PC-3 (cell line): ENCODE data around the gene NKAPD1. TPM values are rescaled to one million over a fixed set of nuclear protein-coding genes. Genes with fewer than 3 reads are reported as not detected.

Experiments used
- ATAC-seq: fragments of 200-7000 bp; cut with Tn5 transposase; 2 replicates; pipeline ENCODE4 v1.9.1; 2020; ENCODE audit warnings: mild to moderate bottlenecking, moderate library complexity
- BruUV-seq: library from RNA; stranded (reverse); fragments of 400-500 nt; replicated peaks from 2 replicates; lab custom pipeline; 2021; lab: Mats Ljungman, UMichigan
- CTCF ChIA-PET: fragments of 300-600 bp; sonication (Branson Sonifier 250); formaldehyde crosslinking; loops from one replicate; lab custom pipeline; 2022; ENCODE audit warnings: antibody characterized with exemption; lab: Charles Lee
- POLR2A ChIA-PET: fragments of 300-600 bp; sonication (Branson Sonifier 250); formaldehyde crosslinking; loops from one replicate; lab custom pipeline; 2022; ENCODE audit warnings: antibody characterized with exemption; ENCODE audit not compliant: unreplicated experiment; lab: Charles Lee
- DNase-seq: peaks from one replicate; pipeline ENCODE4 v3.0.0-alpha.2; 2015
- H2AFZ ChIP-seq: fragments of 300-600 bp; sonication (generic); 2 replicates; pipeline ENCODE4 v1.6.0; 2016; ENCODE audit warnings: antibody characterized with exemption, low read length
- H3F3A ChIP-seq: fragments of 300-600 bp; sonication (generic); one replicate; pipeline ENCODE4 v1.6.0; 2017; ENCODE audit warnings: antibody characterized with exemption, low read length, control low read depth, mild to moderate bottlenecking; ENCODE audit not compliant: unreplicated experiment
- H3K27ac ChIP-seq: fragments of 300-600 bp; sonication (generic); 2 replicates; pipeline ENCODE4 v1.5.1; 2016; ENCODE audit warnings: mild to moderate bottlenecking, low read length
- H3K27me3 ChIP-seq: fragments of 300-600 bp; sonication (generic); 2 replicates; pipeline ENCODE4 v1.6.1; 2016; ENCODE audit warnings: low read length, mixed read lengths
- H3K36me3 ChIP-seq: fragments of 300-600 bp; sonication (generic); 2 replicates; pipeline ENCODE4 v1.6.1; 2016; ENCODE audit warnings: low read depth, mixed run types, low read length, mixed read lengths
- H3K4me1 ChIP-seq: fragments of 300-600 bp; sonication (generic); 2 replicates; pipeline ENCODE4 v1.5.1; 2016; ENCODE audit warnings: low read length; ENCODE audit not compliant: insufficient read depth
- H3K4me2 ChIP-seq: fragments of 300-600 bp; sonication (generic); 2 replicates; pipeline ENCODE4 v1.6.0; 2016; ENCODE audit warnings: low read length
- H3K4me3 ChIP-seq: fragments of 300-600 bp; sonication (generic); 2 replicates; pipeline ENCODE4 v1.5.1; 2016; ENCODE audit warnings: mild to moderate bottlenecking, low read length, mixed read lengths
- H3K79me2 ChIP-seq: fragments of 300-600 bp; sonication (generic); 2 replicates; pipeline ENCODE4 v1.6.1; 2017; ENCODE audit warnings: low read length, mixed read lengths
- H3K9ac ChIP-seq: fragments of 300-600 bp; sonication (generic); 2 replicates; pipeline ENCODE4 v1.6.0; 2016; ENCODE audit warnings: mild to moderate bottlenecking, low read length
- H3K9me2 ChIP-seq: fragments of 300-600 bp; sonication (generic); replicated peaks from 2 replicates; pipeline ENCODE4 v1.6.1; 2016; ENCODE audit warnings: mixed run types, low read length, mixed read lengths
- H3K9me3 ChIP-seq: fragments of 300-600 bp; sonication (generic); 2 replicates; pipeline ENCODE4 v1.6.1; 2016; ENCODE audit warnings: low read length, mixed read lengths
- H4K20me1 ChIP-seq: fragments of 300-600 bp; sonication (generic); 2 replicates; pipeline ENCODE4 v1.6.1; 2016; ENCODE audit warnings: low read length, mixed read lengths
- EZH2 ChIP-seq: fragments of 300-600 bp; sonication (generic); IDR thresholded peaks from one replicate; pipeline ENCODE4 v1.6.1; 2017; ENCODE audit warnings: antibody characterized with exemption, mild to moderate bottlenecking, low read length; ENCODE audit not compliant: unreplicated experiment
- EZH2phosphoT487 ChIP-seq: fragments of 300-600 bp; sonication (generic); IDR thresholded peaks from 2 replicates; pipeline ENCODE4 v1.6.1; 2018; ENCODE audit warnings: mild to moderate bottlenecking, antibody characterized with exemption, low read length, borderline replicate concordance
- intact Hi-C: fragments of 100-400 bp; cut with micrococcal nuclease; formaldehyde crosslinking; loops from 2 replicates; pipeline ENCODE4 v1.9.0; 2023
- total RNA-seq: library from RNA; depleted of rRNA; stranded (reverse); fragments of >200 nt; gene quantifications from 2 replicates; pipeline ENCODE4 v1.2.3, GENCODE V29; 2014
- TF ChIP-seq, protein P1 (sequence below): fragments of 300-600 bp; sonication (generic); conservative IDR thresholded peaks from 2 replicates; pipeline ENCODE4 v1.5.1; 2017; ENCODE audit warnings: antibody characterized with exemption, low read depth, mild to moderate bottlenecking, low read length

The NKAPD1 gene
- total RNA-seq, 1 experiment from 2014 or later: 34.3 TPM

DNA sequence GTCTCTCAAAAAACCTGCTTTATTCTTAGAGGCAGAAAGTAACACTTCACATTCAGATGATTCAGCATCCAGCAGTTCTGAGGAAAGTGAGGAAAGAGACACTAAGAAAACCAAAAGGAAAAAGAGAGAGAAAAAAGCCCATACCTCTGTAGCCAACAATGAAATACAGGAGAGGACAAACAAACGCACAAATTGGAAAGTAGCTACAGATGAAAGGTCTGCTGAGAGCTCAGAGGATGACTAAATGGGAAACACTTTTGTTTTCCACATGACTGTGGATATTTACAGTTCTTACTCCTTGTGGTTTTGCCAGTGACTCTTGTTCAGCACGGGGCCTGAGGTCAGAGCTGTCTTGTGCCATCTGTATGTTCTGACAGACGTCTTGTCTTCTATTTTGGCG is 8.6 kb downstream of the NKAPD1 start:
- peak overlapping the region; percentile 63 for H3K27ac ChIP-seq
- no peaks in the 10 kb centered on the region for H3K9me2 ChIP-seq
- CTCF ChIA-PET: interaction anchor here (0.6 to 0.7 kb wide), 2 partner anchors 74 to 93 kb away, joined by 4 read pairs; partner anchors contain the start of gene BCO2

DNA sequence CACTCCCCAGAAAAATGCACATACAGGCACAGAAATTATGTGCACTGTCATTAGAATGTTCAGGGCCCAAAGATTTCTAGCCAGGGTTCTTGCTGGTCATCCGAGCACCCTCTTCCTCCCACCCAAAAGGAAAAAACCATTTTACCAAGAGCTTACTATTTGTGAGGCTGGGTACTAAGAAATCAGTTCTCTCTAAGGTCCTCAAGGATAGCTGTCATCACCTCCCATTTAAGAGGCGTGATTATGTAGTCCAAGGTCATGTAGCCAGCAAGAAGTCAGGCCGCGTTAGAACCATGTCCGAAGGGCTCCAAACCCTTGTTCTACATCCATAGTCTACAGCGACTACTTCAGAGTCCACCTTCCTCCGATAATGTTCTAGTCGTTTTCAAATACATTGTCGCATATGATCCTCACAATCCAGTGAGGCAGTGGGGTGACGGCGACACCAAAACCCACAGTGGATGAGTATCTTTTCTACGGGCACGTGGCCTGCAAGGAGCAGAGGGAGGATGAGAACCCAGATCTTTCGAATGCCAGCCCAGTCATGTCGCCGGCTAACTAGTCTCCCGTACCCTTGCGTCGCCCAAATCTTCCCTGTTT is 11.8 kb downstream of the NKAPD1 start:
- Histone ChIP-seq H4K20me1 (no peaks in the 10 kb centered on the region), H2AFZ (peak overlapping the region; percentile 75), H3K36me3 (peaks cover 61% of the 10 kb centered on the region), H3K4me1 (peaks cover 41% of the 10 kb centered on the region), H3K4me2 (peak overlapping the region; percentile 88), H3K4me3 (peak overlapping the region; percentile 88), H3K27ac (peak overlapping the region; percentile 48), H3K9me2 (no peaks in the 10 kb centered on the region), H3K9me3 (no peaks in the 10 kb centered on the region), H3K27me3 (no peaks in the 10 kb centered on the region), H3K9ac (peak overlapping the region; percentile 94), H3F3A (peaks cover 5% of the 10 kb centered on the region), H3K79me2 (peaks cover 75% of the 10 kb centered on the region)
- no peak for TF ChIP-seq EZH2
- no peak for TF ChIP-seq EZH2phosphoT487
- CTCF ChIA-PET: no interaction called here
- DNase-seq: peak; percentile 25
- TSS peak; percentile 78 for BruUV-seq
- intact Hi-C loops: loop anchor here (1.0 to 10.0 kb wide), 5 partner anchors 12 to 209 kb away; partner anchors contain the start of genes CFAP68, FDXACB1, NKAPD1 and PIH1D2
- ATAC-seq: peak; percentile 44
- POLR2A ChIA-PET: interaction anchor here (0.5 to 1.0 kb wide), 3 partner anchors 14 to 154 kb away, joined by 6 to 13 read pairs (median 11); no protein-coding TSS in a partner anchor

More for the DNA sequence above, 8.6 kb downstream of the NKAPD1 start:
- DNase-seq (peak; percentile 64), ATAC-seq (peak; percentile 60)
- peaks cover 52% of the 10 kb centered on the region for H3K36me3 ChIP-seq
- no peaks in the 10 kb centered on the region for H3K27me3 ChIP-seq
- peaks cover 45% of the 10 kb centered on the region for H3K79me2 ChIP-seq
- TF ChIP-seq EZH2 (no peak), EZH2phosphoT487 (no peak)
- TF ChIP-seq, protein P1, sequence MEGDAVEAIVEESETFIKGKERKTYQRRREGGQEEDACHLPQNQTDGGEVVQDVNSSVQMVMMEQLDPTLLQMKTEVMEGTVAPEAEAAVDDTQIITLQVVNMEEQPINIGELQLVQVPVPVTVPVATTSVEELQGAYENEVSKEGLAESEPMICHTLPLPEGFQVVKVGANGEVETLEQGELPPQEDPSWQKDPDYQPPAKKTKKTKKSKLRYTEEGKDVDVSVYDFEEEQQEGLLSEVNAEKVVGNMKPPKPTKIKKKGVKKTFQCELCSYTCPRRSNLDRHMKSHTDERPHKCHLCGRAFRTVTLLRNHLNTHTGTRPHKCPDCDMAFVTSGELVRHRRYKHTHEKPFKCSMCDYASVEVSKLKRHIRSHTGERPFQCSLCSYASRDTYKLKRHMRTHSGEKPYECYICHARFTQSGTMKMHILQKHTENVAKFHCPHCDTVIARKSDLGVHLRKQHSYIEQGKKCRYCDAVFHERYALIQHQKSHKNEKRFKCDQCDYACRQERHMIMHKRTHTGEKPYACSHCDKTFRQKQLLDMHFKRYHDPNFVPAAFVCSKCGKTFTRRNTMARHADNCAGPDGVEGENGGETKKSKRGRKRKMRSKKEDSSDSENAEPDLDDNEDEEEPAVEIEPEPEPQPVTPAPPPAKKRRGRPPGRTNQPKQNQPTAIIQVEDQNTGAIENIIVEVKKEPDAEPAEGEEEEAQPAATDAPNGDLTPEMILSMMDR: no peak
- H3K4me3 ChIP-seq: no peak overlapping the region
- no peaks in the 10 kb centered on the region for H4K20me1 ChIP-seq
- no TSS peak for BruUV-seq
- peak overlapping the region; percentile 17; the same call in 1 of the 2 replicates for H3K4me2 ChIP-seq
- POLR2A ChIA-PET: interaction anchor here (0.5 to 0.6 kb wide), 4 partner anchors 43 to 585 kb away, joined by 3 to 10 read pairs (median 4); no protein-coding TSS in a partner anchor
- H2AFZ ChIP-seq: no peak overlapping the region
- peaks cover 5% of the 10 kb centered on the region for H3F3A ChIP-seq
- no peaks in the 10 kb centered on the region for H3K9me3 ChIP-seq
- intact Hi-C loops: loop anchor here (10.0 kb wide), 1 partner anchor 202 kb away; no protein-coding TSS in a partner anchor
- peaks cover 24% of the 10 kb centered on the region for H3K4me1 ChIP-seq
- H3K9ac ChIP-seq: peak overlapping the region; percentile 19; the same call in 1 of the 2 replicates

DNA sequence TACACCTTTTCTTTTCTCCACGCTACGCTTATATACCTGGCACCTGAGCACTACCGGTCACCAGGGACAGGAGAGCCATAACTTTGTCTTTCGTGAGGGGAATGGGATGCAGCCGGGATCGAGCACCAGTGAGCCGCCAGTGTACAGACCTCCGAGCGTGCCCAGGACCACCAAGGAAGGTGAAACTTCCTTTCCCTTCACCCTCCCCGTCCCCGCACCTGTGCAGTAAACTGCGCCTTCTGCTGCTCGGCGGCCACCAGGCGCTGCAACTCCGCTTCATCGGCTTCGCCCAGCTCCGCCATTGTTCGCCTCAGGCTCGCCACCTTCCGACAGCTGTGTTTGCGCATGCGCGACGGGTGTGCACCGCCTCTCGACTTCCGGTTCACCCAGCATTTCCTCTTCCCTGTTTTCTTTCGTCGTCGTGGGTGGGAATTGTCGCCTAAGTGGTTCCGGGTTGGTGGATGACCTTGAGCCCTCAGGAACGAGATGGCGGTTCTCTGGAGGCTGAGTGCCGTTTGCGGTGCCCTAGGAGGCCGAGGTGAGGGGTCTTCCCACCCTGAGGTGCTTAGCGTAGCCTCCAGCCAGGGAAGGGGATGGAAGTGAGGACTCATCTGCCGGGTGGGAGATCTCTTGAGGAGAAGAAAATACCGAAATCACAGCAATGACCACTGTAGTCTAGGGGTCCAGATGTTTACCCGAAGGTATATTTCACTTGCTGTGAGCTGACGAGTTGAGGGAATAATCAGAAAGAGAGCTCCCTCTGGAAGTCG is 12.5 kb downstream of the NKAPD1 start, which contains the start of the genes SDHD and TIMM8B:
Gene SDHD (plus strand): TSS at position 452 of the 770 bp plus-strand sequence. CDS start 35 bp downstream, at position 487.
Gene TIMM8B (minus strand): TSS at position 335 of the 770 bp plus-strand sequence. CDS start 33 bp downstream, at position 302.
- no peaks in the 10 kb centered on the region for H3K9me2 ChIP-seq
- peak within 1 kb of the TSS; percentile 75 for H2AFZ ChIP-seq
- H3K79me2 ChIP-seq: peaks cover 82% of the 10 kb centered on the region
- ChIA-PET CTCF (interaction anchor here (0.5 kb wide), 1 partner anchor 77 kb away, joined by 3 read pairs; no protein-coding TSS in a partner anchor), POLR2A (interaction anchor here (0.5 to 1.0 kb wide), 4 partner anchors 13 to 160 kb away, joined by 3 to 13 read pairs (median 8); no protein-coding TSS in a partner anchor)
- DNase-seq (peak; percentile 99), ATAC-seq (peak; percentile 90)
- no peaks in the 10 kb centered on the region for H4K20me1 ChIP-seq
- H3K27me3 ChIP-seq: no peaks in the 10 kb centered on the region
- peak within 1 kb of the TSS; percentile 94 for H3K9ac ChIP-seq
- H3K27ac ChIP-seq: peak within 1 kb of the TSS; percentile 49
- no peaks in the 10 kb centered on the region for H3K9me3 ChIP-seq
- peak within 1 kb of the TSS; percentile 88 for H3K4me3 ChIP-seq
- peak within 1 kb of the TSS; percentile 88 for H3K4me2 ChIP-seq
- peaks cover 66% of the 10 kb centered on the region for H3K36me3 ChIP-seq
- H3K4me1 ChIP-seq: peaks cover 41% of the 10 kb centered on the region
- no TSS peak for BruUV-seq
- intact Hi-C loops: loop anchor here (1.0 to 10.0 kb wide), 5 partner anchors 12 to 209 kb away; partner anchors contain the start of genes CFAP68, FDXACB1, NKAPD1 and PIH1D2
- H3F3A ChIP-seq: peaks cover 5% of the 10 kb centered on the region
- TF ChIP-seq EZH2phosphoT487: no peak
- TF ChIP-seq, protein P1: 0 out of 2 replicates have a peak, but pooled peaks have one; percentile 12
